ENCODE data around the gene MTCH2.
"Not testable (repeated sequence)": the region's sequence is repeated elsewhere in the genome, so short reads cannot be mapped to it uniquely, and the experiment has no call there.

GRCh38 chr11:47664936-47665335 lies 22.6 kb upstream of the MTCH2 start:
- TF ChIP-seq CTCF, POLR2A (IDR thresholded peaks at IDR 0.05): not testable (repeated sequence)

Data from testis (tissue), 2 donors.